GM12875 (cell line): ENCODE measurements around the gene ARID1A.

Source experiments
- H3K4me3 ChIP-seq: one replicate; pipeline ENCODE4 v1.5.1; 2011; ENCODE audit warnings: low read depth, low read length, control low read depth
- TF ChIP-seq, protein P1 (sequence below): IDR thresholded peaks from 2 replicates; pipeline ENCODE4 v1.5.1; 2011; ENCODE audit warnings: low read depth, mild to moderate bottlenecking, control low read depth, inconsistent platforms, low read length, moderate library complexity, borderline replicate concordance; ENCODE audit not compliant: insufficient read depth

ARID1A gene

DNA sequence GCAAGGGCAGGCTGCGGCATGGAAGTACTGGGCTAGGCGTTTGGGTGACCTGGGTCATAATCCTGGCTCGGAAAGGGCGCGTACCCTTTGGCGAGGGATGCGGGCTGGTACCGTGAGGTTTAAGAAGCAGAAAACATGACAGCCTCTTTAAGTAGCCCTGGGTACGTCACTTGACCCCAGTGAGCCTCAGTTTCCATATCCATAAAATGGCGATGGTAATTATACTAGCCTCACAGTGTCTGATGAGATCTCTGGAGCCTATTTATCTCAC is 92.6 kb downstream of the ARID1A start:
- TF ChIP-seq, protein P1, sequence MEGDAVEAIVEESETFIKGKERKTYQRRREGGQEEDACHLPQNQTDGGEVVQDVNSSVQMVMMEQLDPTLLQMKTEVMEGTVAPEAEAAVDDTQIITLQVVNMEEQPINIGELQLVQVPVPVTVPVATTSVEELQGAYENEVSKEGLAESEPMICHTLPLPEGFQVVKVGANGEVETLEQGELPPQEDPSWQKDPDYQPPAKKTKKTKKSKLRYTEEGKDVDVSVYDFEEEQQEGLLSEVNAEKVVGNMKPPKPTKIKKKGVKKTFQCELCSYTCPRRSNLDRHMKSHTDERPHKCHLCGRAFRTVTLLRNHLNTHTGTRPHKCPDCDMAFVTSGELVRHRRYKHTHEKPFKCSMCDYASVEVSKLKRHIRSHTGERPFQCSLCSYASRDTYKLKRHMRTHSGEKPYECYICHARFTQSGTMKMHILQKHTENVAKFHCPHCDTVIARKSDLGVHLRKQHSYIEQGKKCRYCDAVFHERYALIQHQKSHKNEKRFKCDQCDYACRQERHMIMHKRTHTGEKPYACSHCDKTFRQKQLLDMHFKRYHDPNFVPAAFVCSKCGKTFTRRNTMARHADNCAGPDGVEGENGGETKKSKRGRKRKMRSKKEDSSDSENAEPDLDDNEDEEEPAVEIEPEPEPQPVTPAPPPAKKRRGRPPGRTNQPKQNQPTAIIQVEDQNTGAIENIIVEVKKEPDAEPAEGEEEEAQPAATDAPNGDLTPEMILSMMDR = no peak
- peak overlapping the region; percentile 52 for H3K4me3 ChIP-seq

GRCh38 chr1:26788836-26789611 is 93.2 kb downstream of the ARID1A start:
- TF ChIP-seq, protein P1 = peak; percentile 91
- H3K4me3 ChIP-seq = peak overlapping the region; percentile 52

GRCh38 chr1:26789612-26789865 is 93.7 kb downstream of the ARID1A start:
- H3K4me3 ChIP-seq = no peak overlapping the region
- TF ChIP-seq, protein P1 = no peak

DNA sequence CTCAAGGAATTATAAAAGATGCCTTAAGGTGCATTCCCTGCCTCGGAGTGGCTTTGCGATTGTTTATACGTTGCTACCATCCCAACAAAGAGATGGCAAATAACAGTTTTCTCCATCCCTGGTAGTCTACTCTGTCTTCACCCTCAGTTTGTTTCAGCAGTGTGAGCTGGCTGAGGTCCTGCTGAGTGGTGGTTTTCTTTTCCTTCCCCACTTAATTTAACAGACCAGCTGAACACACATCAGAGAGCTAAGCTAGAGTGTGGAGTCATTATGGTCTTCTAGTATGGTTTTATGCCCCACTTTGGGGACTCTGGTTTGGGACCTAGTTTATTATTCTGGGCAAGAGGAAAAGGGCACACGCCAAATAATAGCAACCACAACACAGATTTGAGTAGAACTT is 94.1 kb downstream of the ARID1A start:
- TF ChIP-seq, protein P1 = no peak
- no peak overlapping the region for H3K4me3 ChIP-seq

- no peak overlapping the region for H3K4me3 ChIP-seq
- TF ChIP-seq, protein P1 = no peak
Measured at GRCh38 chr1:26790551-26790953, 94.7 kb downstream of the ARID1A start.

- H3K4me3 ChIP-seq = no peak overlapping the region
Measured at GRCh38 chr1:26791148-26791547, 95.3 kb downstream of the ARID1A start.

DNA sequence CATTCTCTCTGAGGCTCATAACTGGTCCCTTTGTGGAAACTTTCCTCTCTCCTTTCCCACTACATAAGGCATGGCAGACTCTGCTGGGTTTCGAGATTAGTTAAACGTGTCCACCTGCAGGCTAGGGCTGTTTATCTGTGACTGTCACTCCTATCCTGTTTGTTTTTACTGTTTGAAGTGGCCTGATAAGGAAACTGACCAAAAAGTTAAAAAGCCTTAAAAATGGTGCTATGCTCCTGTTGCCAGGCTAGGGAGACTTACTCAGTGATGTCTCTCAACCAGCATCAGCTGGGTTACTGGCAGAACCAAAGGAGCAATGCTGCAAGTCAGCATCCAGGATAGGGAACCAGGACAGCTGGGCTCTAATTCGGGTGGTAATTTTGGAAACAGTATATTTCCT is 95.8 kb downstream of the ARID1A start:
- no peak overlapping the region for H3K4me3 ChIP-seq
- TF ChIP-seq, protein P1 = no peak

More at GRCh38 chr1:26791148-26791547, 95.3 kb downstream of the ARID1A start:
- TF ChIP-seq, protein P1 = no peak
